NCI-H774 (cell line): ENCODE measurements around the gene BCKDHA.
"Not testable (repeated sequence)": the region's sequence is repeated elsewhere in the genome, so short reads cannot be mapped to it uniquely, and the experiment has no call there.

Source experiments
- DNase-seq: peaks from one replicate; lab custom pipeline; 2025; lab: John Stamatoyannopoulos, UW

The BCKDHA gene

DNA sequence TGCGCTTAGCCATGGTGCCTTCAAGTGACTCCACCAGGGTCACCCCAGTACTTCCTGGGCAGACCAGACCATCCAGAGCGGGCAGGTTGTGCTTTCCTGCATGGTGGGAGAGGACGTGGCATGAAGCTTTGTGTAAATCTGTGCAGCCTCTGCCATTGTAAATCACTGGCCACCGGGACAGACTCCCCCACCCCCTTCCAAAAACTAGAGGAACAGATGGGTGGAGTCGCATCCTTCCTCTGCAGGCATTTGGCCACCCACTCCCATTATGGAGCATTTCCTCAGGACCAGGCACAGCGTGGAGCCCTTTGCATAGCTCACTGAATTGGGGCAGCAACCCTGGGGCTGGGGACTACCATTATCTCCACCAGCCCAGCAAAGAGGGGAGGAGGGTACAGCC lies 8.2 kb downstream of the BCKDHA start:
- no peak for DNase-seq

DNA sequence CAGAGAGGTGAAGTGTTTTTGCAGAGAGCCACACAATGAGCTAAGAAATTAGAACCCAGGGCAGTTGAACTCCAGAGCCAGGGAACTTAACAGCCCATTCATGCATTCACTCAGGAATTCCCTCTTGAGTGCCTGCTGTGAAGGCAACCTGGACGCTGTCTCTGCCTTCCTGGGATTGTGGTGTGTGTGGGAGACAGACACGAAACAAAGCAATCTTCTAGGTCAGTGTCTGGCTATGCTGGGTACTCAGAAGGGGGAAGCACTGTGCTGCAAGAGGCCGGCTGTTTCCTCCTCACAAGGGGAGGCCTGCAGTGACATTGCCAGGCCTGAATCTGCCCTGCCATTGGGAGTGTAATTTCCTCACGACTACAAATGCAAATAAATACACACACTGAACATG lies 9.7 kb downstream of the BCKDHA start:
- DNase-seq, result no peak

DNA sequence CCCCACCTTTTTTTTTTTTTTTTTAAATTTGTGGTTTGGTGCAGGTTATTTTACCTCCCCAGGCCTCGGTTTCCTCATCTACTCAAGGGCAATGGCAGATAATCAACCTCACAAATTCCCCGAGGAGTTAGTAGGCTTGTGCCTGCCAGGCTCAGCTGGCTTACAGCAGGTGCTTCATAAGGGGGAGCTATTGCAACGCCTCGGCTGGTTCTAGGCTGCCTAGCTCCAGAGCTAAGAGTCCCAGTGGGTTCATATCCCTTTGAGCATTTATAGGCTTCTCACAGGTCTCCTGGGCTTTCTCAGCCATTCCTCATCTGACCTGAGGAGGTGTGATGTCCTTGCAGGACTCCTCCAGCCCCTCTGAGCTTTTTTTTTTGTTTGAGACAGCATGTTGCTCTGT lies 10.6 kb downstream of the BCKDHA start:
- no peak for DNase-seq

DNA sequence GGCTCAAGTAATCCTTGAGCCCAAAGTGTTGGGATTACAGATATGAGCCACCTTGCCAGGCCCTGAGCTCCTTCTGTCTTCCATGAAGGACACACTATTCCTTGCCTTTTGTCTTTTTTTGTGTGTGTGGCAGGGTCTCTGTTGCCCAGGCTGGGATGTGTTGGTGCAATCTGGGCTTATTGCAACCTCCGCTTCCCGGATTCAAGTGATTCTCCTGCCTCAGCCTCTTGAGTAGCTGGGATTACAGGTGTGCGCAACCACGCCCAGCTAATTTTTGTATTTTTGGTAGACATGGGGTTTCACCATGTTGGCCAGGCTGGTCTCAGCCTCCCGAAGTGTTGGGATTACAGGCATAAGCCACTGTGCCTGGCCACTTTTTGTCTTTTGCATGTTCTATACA lies 11.2 kb downstream of the BCKDHA start:
- DNase-seq, result not testable (repeated sequence)

DNA sequence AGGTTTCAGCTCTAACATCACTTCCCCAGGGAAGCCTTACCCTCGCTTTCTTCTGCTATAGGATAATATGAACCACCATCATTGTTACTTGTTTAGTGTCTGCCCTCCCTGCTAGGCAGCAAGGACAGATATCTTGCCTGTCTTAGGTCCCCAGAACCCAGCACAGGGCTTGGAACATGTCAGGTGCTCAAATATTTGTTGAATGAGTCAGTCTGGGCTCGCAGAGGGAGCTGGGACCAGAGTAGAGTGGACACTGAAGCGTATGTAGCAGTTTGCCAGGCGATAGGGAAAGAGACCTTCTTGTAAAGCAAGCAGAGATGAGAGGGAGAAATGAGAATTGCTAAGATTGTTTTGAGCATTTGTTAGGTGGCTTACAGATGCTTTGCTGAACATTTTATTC lies 11.7 kb downstream of the BCKDHA start:
- peak; percentile 67 for DNase-seq

DNA sequence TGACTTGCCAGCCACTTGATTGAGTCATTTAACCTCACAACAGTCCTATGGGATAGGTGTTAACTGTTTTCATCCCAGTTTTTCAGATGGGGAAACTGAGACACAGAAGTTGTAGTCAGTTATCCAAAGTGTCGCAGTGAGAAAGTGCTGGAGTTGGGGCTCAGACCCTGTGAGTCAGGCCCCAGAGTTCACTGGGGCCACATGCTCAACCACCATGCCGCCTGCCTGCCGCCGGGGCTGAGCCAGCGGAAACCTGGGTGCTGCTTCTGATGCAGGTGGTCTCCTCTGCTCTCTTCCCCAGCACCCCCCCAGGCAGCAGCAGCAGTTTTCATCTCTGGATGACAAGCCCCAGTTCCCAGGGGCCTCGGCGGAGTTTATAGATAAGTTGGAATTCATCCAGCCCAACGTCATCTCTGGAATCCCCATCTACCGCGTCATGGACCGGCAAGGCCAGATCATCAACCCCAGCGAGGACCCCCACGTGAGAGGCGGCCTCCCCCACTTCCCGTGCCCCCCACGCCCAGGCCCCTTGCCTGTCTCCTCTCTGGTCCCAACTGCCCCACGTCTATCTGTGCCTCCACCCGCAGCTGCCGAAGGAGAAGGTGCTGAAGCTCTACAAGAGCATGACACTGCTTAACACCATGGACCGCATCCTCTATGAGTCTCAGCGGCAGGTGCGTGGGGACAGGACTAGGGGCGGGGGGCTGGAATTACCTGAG lies 12.9 kb downstream of the BCKDHA start:
- DNase-seq, result no peak

DNA sequence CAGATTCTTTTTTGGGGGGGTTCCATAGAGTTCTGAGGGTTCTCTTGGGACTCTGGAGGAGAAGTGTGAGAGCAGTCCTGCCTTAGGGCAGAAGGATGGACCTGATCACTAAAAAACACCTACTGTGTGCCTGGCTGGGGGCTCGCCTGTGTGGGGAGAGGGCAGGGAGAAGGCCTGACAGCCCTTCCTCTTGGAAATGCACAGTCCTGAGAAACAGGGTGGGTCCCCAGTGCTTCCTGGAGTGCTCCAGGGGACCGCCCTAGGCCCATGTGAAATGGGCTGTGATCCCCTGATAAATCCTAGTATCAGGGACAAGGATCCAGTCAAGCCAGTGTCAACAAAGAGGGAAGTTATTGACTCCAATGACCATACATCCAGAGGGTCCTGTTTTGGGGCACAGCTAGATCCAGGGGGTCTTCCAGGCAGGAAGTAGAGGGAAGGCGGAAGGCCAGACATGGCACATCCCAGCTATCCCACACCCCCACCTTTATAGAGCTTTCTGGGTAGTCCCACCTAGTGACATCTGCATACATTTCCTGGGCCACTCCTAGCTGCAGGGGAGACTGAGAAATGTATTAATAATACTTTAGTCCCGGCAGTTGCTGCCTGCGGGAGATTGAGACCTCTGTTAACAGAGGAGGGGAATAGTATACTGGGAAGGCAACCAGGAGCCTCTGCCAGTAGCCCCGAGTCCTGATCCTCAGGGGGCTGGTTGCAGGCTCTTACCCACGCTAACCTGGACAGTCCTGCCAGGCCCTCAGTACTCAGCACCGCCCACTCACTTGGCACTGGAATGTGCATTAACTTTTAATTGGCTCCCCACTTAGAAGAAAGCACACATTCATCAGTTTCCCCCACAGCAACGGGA lies 13.7 kb downstream of the BCKDHA start:
- DNase-seq, result no peak

DNA sequence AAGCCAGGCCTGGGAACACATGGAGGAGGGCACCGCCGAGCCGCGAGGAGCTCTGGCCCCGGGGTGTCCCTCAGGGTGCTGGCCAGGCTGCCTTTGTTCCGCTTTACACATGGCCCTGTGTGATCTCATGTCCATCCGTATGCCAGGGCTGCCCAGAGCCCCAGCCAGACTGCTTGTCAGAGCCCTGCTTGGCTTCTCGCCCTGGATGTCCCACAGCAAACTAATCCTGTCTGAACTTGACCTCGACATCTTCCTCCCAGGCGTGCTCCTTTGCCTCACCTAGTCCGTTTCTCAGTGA lies 14.3 kb downstream of the BCKDHA start:
- DNase-seq, result no peak

DNA sequence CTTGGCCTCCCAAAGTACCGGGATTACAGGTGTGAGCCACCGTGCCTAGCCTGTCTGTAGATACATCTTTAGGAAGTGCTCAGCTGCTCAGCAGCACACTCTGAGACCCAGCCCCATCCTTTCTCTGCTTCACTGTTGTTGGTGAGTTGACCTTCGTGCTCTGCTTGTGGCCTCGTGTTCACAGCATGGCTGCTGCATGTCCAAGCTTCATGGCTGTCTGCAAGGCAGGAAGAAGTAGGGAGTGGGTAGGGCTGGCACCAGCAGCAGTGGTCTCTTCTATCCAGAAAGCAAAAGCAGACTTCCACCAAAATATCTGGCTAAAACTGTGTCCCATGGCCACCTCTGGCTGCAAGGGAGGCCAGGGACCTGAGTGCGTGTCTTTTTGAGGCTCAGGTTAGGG lies 15.3 kb downstream of the BCKDHA start:
- DNase-seq, result no peak

DNA sequence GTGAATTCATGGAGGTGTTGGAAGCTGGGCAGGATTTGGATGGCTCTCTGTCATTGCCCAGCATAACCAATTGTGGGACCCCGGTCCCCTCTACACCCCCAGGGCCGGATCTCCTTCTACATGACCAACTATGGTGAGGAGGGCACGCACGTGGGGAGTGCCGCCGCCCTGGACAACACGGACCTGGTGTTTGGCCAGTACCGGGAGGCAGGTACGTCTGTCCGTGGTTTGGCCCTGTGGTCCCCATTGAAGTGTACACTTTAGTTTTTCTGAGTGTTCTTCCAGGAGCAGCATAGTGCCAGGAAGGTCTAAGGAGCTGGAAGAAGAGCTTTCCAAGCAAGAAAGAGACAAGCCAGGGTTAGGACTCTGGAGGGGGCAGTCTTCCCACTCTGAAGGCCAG lies 16.3 kb downstream of the BCKDHA start:
- no peak for DNase-seq

DNA sequence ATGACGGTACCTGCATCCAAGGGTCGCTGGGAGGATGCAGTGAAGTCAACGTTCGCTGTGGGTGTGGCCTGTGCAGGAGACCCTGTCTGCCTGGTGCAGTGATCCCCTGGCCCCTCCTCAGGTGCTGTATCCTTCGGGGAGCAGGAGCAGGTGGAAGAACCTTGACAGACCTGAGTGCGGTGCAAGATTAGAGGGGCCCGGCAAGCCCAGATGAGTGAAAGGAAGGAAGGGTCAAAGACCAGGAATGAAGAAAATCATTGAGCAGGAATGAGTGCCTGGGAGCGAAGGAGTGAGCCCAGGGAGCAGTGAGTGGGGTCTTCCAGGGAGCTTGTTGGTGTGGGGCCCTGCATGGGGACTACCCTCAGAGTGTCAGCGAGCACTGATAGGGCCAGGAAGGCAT lies 16.8 kb downstream of the BCKDHA start:
- no peak for DNase-seq

DNA sequence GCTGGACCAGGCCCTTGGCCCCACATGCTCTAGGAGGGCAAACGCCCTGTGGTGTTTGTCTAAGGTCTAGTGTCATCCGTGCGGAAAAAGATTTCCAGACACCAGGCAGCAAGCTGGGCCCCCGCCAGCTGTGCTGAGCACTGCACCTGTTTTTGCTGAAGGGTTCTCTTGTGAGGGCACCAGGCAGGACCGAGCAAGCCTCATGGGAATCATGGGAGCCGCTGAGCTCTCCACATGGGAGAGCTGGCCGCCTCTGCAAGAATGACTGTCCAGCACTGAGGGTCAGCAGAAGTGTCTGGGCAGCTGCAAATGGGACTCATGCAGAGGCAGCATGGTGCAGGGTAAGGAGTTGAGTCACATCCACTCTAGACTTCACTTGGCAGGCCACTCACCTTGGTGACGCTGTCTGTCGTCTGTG lies 17.5 kb downstream of the BCKDHA start:
- DNase-seq, result peak; percentile 71

DNA sequence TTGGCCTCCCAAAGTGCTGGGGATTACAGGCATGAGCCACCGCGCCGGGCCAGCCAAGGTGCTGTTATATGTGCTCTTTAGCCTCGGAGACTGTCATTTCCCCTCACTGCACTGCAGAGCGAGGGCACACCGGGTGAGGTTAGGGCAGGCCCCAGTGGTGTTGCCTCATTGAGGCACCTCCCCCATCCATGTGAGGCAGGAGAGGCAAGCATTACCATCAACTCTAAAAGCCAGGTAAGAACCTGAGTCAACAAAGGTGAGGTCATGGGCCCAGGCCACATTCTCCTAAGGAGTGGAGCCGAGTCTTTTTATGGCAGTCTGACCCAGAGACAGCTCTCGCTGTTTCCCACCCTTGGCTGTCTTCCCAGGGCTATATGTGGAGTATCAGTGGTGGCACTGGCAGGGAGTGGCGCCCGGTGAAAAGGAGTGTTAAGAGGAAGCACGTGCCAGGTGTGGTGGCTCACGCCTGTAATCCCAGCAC lies 18.6 kb downstream of the BCKDHA start:
- no peak for DNase-seq

DNA sequence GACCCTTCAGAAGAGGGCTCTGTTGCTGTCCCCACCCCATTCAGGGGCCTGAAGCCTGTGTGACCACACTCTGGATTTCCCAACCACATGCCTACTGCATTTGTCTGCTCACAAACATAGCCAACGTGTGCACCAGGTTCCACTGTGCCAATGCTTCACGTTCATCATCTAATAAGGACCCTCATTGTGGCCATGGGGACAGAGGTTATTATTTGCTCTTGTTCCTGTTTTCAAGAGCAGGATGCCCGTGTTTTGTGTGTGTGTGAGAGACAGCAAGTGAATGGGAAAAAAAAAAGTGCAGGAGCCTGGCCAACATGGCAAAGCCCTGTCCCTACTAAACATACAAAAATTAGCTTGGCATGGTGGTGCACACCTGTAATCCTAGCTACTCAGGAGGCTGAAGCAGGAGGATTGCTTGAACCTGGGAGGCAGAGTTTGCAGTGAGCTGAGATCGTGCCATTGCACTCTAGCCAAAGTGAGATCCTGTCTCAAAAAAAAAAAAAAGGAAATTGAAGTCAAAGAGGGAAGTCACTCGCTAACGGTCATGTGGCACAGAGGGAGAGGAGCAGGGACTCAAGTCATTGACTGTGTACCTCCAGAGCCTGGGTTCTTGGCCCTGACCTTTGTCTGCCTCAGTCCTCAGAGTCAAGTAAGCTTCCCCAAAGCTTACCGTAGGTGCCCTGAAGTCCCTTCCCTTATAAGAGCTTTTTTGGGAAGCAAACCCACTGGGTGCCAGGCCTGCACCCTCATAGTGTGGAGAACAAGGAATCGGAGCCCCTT lies 22.7 kb downstream of the BCKDHA start:
- DNase-seq, result no peak

DNA sequence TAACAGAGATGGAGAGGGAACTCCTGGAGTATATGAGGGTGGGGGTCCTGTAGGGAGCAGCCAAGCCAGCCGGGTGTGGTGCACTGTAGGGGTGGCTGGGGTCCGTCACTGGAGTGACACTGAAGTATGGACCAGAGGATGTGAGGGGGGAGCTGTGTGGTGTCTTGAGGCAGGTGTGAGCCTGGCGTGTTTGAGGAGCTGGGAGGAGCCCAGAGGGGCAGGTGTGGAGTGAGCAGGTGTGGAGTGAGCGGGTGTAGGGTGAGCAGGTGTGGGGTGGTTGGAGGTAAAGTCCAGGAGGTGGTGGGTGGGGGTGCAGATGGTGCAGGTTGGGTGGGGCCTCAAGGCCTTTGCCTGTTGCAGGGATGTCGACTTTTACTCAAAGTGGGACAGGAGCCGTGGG lies 23.7 kb downstream of the BCKDHA start:
- DNase-seq, result peak; percentile 49

DNA sequence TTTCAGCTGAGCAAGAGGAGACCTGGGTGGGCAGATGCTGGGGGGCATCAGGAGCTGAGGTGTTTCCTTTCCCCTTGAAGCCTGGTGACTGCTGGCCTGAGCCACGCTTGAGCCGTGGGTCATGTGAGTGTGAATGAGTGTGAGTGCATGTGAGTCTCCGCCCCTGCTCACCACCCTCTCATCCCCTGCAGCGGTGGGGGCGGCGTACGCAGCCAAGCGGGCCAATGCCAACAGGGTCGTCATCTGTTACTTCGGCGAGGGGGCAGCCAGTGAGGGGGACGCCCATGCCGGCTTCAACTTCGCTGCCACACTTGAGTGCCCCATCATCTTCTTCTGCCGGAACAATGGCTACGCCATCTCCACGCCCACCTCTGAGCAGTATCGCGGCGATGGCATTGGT lies 24.4 kb downstream of the BCKDHA start:
- DNase-seq, result no peak

DNA sequence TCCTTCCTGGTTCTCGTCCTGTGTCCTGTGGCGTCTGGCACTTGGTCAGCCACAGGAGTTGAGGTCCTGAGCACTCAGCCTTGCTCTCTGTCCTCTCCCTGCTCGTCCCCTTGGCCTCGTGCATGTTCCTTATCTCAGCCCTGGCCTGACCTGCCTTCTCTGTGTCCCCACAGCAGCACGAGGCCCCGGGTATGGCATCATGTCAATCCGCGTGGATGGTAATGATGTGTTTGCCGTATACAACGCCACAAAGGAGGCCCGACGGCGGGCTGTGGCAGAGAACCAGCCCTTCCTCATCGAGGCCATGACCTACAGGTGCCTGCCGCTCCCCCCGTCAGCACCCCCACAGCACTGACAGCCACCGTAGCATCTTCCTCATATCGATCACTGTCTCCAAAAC lies 24.8 kb downstream of the BCKDHA start:
- no peak for DNase-seq

DNA sequence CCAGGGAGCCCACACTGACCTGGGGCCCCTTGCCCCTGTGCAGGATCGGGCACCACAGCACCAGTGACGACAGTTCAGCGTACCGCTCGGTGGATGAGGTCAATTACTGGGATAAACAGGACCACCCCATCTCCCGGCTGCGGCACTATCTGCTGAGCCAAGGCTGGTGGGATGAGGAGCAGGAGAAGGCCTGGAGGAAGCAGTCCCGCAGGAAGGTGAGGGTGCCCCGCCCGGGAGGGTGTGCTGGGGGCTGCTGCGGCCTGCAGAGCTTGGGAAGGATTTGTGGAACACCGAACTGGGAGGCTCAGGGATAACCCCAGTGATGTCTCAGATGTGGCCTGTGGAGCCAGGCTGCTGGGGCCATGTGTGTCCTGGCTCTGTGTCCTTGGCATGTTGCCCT lies 25.3 kb downstream of the BCKDHA start:
- no peak for DNase-seq

DNA sequence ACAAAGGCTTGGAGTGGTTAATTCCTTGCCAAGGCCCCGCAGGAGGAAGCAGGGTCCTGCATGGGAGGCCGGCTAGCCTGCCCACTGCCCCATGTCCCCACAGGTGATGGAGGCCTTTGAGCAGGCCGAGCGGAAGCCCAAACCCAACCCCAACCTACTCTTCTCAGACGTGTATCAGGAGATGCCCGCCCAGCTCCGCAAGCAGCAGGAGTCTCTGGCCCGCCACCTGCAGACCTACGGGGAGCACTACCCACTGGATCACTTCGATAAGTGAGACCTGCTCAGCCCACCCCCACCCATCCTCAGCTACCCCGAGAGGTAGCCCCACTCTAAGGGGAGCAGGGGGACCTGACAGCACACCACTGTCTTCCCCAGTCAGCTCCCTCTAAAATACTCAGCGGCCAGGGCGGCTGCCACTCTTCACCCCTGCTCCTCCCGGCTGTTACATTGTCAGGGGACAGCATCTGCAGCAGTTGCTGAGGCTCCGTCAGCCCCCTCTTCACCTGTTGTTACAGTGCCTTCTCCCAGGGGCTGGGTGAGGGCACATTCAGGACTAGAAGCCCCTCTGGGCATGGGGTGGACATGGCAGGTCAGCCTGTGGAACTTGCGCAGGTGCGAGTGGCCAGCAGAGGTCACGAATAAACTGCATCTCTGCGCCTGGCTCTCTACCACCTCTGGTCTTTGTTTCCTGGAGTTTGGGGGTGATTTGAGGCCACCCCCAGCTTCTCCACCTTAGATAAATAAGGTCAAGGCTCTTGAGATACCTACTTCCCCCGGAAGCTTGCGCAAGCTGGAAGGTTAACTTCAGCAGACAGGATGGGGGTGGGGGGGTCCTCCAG lies 26.9 kb downstream of the BCKDHA start:
- no peak for DNase-seq

DNA sequence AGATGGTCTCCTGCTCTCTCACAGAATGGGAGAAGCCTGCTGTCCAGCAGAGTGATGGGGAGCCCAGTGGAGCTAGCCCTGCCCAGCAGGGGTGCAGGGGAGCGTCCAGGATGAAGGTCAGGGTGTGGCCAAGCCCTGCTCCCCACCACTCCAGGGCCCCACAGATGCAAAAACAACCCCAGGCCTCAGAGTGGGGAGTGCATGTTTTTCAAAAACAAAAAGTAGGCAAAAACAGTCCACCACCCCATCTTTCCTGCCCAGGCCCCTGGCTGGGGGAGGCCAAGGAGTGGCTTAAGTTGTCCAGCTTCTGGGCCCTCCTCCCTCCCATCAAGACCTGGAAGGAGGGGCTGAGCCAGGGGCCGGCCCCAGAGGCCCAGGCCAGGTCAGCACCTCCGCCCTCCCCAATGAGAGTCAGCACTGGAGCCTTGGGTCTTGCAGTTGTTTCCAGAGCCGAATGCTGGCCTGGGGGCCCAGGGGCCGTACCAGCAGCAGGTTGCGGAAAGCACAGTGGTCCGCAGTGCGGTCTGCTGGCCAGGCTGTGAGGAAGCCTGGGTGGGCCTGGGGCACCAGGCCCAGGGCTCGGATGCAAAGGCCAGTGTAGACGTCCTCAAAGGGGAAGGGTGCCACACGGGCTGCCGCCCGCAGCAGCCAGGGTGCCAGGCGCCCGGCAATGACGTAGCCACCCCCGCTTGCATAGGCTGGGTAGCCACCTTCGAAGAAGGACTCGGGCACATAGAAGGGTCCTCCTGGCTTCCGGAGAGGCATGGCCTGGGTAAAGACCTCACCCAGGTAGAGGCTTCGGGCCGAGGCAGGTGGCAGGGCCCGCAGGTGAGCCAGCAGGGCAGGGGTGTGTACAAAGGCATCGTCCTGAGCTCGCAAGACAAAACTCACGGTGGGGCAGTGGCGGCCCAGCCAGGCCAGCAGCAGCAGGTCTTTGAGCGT lies 27.8 kb downstream of the BCKDHA start:
- DNase-seq, result no peak
